ENCODE results near the gene WDR5.

The WDR5 gene

DNA sequence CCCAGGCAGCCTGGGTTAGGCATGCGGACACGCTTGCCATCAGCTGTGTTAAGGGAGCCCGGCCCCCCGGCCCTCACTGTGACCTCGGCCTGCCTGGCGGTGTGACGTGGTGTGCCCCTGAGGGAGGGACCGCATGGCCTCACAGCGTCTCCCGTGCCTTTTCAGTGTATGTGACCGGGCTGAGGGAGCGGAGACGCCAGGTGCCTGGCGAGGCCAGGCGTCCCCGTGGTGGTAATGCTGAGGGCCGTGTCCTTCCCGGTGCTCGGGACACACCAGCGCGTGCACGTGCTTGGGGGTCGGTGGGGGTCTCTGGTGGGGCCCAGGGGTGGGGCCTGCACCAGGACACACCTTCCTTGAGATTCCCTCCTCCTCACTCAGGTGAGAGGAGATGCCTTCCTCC is 17.6 kb downstream of the WDR5 start:
- Mint-ChIP-seq H3K9me3 (no peaks in the 10 kb centered on the region), H3K27ac (no peak overlapping the region), H3K27me3 (ENCODE audit: low read depth, poor library complexity) (no peaks in the 10 kb centered on the region), H3K36me3 (ENCODE audit: low read depth) (peaks cover 43% of the 10 kb centered on the region), H3K4me3 (no peak overlapping the region), H3K4me1 (peaks cover 20% of the 10 kb centered on the region)
- no peak for TF ChIP-seq CTCF (IDR thresholded peaks at IDR 0.05)
- no peak for DNase-seq

DNA sequence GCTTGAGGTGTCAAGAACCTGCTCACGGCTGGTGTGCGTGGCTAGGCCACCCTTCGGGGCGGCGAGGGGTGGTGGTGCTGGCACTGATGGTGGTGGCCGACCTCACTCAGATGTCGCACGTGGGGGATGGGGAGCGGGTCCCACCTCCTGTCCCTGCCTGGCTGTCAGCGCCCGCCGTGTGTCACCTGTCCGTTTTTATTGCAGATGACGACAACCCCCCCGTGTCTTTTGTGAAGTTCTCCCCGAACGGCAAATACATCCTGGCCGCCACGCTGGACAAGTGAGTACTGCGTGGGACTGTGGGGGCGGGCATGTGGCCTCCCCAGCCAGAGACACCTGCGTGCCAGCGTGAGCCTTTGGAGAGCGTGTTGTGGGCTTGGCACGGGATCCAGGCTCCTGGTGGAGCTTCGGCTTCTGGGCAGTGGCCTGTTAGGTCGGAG is 18.4 kb downstream of the WDR5 start:
- Mint-ChIP-seq H3K36me3 (ENCODE audit: low read depth) (peaks cover 36% of the 10 kb centered on the region), H3K4me3 (no peak overlapping the region), H3K9me3 (no peaks in the 10 kb centered on the region), H3K27me3 (ENCODE audit: low read depth, poor library complexity) (no peaks in the 10 kb centered on the region), H3K27ac (no peak overlapping the region), H3K4me1 (peaks cover 20% of the 10 kb centered on the region)
- no peak for DNase-seq
- no peak for TF ChIP-seq CTCF (IDR thresholded peaks at IDR 0.05)

GRCh38 chr9:134155812-134156377 is 20.0 kb downstream of the WDR5 start:
- Mint-ChIP-seq H3K4me1 (peaks cover 16% of the 10 kb centered on the region), H3K27me3 (ENCODE audit: low read depth, poor library complexity) (no peaks in the 10 kb centered on the region), H3K9me3 (no peaks in the 10 kb centered on the region), H3K4me3 (no peak overlapping the region), H3K27ac (no peak overlapping the region), H3K36me3 (ENCODE audit: low read depth) (peaks cover 34% of the 10 kb centered on the region)
- no peak for DNase-seq
- no peak for TF ChIP-seq CTCF (IDR thresholded peaks at IDR 0.05)

DNA sequence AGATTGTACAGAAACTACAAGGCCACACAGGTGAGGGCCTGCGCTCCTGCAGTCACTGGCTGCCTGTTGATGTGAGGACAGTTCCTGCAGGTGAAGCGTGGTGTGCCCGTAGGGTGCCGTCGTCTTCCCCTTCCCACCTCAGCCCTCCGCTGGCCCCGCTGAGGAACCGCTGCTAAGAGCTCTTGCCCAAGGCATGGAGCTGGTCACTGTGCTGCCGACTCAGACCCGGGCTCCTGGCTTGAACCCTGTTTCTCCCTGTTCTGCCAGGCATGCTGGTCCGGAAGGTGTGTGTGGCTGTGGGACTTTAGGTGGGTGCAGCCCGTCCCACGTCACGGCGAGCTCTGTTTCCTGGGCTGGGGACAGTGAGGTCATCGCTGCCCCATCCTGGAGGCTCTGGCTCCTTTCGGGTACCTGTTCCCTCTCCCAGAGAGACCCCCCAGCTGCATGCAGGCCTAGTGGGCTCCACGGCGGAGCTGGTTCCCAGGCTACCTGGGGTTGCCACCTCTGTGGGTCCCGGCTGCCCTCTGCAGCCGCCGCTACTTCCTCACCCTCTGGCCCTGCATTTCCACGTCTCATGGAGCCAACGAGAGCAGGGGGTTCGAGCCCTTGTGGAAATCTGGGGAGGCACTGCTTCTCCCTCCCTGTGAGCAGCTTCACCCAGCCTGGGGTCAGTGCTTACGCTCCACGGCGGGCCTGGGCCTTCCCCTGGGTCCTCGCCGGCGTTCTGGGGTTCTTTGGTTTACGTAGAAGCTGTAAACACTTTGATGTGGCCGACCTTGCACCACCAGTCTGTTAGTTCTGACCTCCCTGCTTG is 20.9 kb downstream of the WDR5 start:
- Mint-ChIP-seq H3K4me3 (no peak overlapping the region), H3K27ac (no peak overlapping the region), H3K9me3 (no peaks in the 10 kb centered on the region), H3K27me3 (ENCODE audit: low read depth, poor library complexity) (no peaks in the 10 kb centered on the region), H3K4me1 (peaks cover 10% of the 10 kb centered on the region), H3K36me3 (ENCODE audit: low read depth) (peaks cover 32% of the 10 kb centered on the region)
- no peak for TF ChIP-seq CTCF (IDR thresholded peaks at IDR 0.05)
- DNase-seq = no peak

- Mint-ChIP-seq H3K9me3 (peaks cover 6% of the 10 kb centered on the region), H3K36me3 (ENCODE audit: low read depth) (peaks cover 36% of the 10 kb centered on the region), H3K27me3 (ENCODE audit: low read depth, poor library complexity) (peaks cover 3% of the 10 kb centered on the region), H3K27ac (peak overlapping the region; percentile 60), H3K4me3 (no peak overlapping the region), H3K4me1 (peaks cover 5% of the 10 kb centered on the region)
- DNase-seq = no peak
- TF ChIP-seq CTCF (IDR thresholded peaks at IDR 0.05) = no peak
Measured at GRCh38 chr9:134157378-134157885, 21.6 kb downstream of the WDR5 start.

Data from nephron progenitor cell (in vitro differentiated cells).